GM18511 (cell line): ENCODE measurements around the gene MEMO1.
"Not testable (repeated sequence)": the region's sequence is repeated elsewhere in the genome, so short reads cannot be mapped to it uniquely, and the experiment has no call there.

Experiments used
- ATAC-seq: cut with Tn5 transposase; IDR thresholded peaks from one replicate; pipeline ENCODE4 v1.9.1; 2021; ENCODE audit warnings: mild to moderate bottlenecking, moderate library complexity; ENCODE audit not compliant: unreplicated experiment

MEMO1 gene

GRCh38 chr2:31958140-31958717 lies 52.6 kb downstream of the MEMO1 start:
- ATAC-seq, result no peak

GRCh38 chr2:31957354-31958139 lies 53.3 kb downstream of the MEMO1 start:
- ATAC-seq, result peak; percentile 34

GRCh38 chr2:31956934-31957333 lies 53.9 kb downstream of the MEMO1 start:
- ATAC-seq, result peak; percentile 77

- ATAC-seq, result no peak
These were observed 54.5 kb downstream of the MEMO1 start for GRCh38 chr2:31956312-31956711.

DNA sequence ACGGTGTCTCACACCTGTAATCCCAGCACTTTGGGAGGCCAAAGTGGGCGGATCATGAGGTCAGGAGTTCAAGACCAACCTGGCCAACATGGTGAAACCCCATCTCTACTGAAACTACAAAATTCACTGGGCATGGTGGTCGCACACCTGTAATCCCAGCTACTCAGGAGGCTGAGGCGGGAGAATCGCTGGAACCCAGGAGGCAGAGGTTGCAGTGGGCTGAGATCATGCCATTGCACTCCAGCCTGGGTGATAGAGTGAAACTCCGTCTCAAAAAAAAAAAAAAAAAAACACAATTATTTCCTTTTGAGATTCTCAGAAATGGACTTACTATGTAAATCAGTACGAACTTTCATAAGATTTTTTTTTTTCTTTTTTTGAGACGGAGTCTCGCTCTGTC lies 57.7 kb downstream of the MEMO1 start:
- not testable (repeated sequence) for ATAC-seq

DNA sequence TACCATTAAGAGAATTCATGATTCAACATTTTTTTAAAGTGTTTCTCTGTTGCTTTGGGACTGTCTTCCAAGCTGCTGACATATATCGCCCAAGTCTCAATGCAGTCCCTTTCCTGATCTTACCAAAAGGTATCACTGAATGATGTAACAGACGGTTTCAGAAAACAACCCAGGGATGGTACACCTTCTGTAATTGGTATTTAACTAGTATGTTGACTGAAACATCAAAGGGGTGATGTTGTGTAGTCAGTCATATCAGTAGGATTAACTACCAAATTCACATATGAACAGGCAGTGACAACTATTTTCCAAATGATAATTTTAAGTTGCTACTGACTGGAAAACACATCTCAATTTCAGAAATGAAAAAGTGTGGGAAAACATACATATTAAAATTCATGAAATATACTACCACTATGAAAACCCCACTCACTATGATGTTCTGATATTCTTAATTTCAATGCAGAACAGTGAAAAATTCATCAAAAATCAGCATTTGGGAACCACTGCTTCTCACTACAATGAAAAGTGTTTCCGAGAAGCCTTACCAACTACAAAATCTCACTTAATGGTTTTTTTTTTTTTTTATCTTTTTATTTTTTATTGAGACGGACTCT lies 59.8 kb downstream of the MEMO1 start:
- ATAC-seq, result no peak

DNA sequence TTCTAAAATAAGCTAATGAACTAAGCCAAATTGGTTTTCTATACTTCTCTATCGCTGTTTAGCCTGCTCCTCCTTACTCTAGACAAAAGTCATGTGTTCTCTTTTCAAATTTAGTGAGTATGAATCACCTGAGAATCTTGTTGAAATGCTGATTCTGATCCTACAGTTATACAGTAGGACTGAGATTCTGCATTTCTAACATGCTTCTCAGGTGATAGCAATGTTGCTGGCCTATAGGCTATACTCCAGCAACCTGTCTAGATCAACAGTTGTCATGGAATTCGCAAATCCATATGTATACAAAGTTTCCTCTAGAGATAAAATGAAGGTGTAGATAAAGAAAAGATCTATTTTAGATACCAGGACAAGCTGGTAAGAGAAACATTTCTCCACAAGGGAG lies 62.9 kb downstream of the MEMO1 start:
- no peak for ATAC-seq

GRCh38 chr2:31946838-31947237 lies 64.0 kb downstream of the MEMO1 start:
- no peak for ATAC-seq

- ATAC-seq, result no peak
These were observed 65.3 kb downstream of the MEMO1 start for GRCh38 chr2:31945572-31945935.

DNA sequence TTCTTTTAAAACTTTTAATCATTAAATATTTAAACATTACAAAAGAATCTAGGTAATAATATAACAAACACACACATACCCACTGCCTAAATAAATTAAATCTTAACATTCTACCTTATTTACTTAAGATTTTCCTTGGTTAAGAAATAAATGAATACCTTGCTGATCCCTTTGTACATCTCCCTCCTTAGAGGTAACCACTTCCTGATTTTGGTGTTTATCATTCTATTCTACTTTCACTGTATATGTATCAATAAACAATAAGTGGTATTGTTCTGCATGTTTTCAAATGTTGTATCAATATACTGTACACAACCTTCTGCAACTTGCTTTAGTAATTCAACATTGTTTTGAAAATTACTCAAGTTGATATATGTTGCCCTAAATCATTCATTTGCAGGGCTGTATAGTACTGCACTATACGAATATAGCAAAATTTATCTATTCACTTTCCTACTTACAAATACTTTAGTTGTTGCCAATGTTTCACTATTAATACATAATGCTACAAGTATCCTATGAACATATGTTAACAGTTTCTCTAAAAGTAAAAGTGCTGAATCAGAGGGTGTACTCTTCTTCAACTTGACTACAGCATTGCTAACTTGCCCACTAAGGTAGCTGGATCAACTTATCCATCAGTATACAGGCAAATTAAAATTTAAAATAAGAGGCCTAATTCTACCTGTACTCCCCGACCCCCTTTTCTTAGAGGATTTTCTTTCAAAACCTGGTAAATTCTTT lies 65.8 kb downstream of the MEMO1 start:
- ATAC-seq, result no peak

DNA sequence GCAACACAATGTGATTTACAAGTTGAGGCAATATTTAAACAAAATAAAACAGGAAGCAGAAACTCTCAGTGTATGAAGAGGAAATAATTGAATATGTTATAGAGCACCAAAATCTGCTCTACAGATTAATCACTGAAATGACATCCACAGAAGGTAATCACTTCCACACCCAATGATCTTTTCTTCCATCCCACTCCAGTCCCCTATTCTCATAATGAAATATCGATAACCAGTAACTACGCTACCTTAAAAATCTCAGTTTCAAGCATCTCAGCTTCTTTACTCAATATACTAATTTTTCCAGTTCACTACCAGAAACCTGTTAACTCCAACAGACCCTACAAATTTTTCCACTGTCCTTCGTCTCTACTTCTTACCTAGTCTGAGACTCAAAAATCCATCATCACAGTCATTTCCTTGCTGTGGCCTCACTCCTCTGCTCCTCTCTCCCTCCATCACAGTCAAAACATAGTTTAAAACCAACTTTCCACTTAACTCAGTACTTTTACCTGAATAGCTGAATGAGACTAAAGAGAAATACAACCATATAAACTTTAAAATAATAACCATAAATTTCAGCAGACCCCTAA lies 67.1 kb downstream of the MEMO1 start:
- ATAC-seq, result no peak

DNA sequence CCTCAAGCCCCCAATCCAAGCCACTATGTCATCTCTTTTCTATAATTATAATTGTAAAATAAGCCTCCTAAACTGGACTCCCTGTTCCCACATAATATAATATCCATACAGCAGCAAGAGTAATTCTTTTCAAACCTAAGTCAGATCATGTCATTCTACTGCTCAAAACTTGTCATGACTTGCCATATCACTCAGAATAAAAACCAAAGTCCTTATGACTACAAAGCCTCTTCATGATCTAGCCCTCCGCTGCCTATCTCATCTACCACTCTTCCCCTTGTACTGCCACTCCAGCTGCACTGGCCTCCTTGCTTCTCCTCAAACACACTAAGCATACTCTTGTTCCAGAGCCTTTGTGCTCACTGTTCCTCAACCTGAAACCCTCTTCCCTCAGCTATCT lies 69.9 kb downstream of the MEMO1 start:
- ATAC-seq, result no peak

- no peak for ATAC-seq
These were observed 73.1 kb downstream of the MEMO1 start for GRCh38 chr2:31937741-31938140.

GRCh38 chr2:31935370-31935769 lies 75.4 kb downstream of the MEMO1 start:
- ATAC-seq, result no peak

GRCh38 chr2:31933066-31933465 lies 77.7 kb downstream of the MEMO1 start:
- no peak for ATAC-seq

GRCh38 chr2:31932589-31932988 lies 78.2 kb downstream of the MEMO1 start:
- no peak for ATAC-seq

GRCh38 chr2:31931916-31932315 lies 78.9 kb downstream of the MEMO1 start:
- no peak for ATAC-seq

GRCh38 chr2:31925517-31925916 lies 85.3 kb downstream of the MEMO1 start:
- no peak for ATAC-seq

GRCh38 chr2:31923662-31924061 lies 87.1 kb downstream of the MEMO1 start:
- no peak for ATAC-seq

DNA sequence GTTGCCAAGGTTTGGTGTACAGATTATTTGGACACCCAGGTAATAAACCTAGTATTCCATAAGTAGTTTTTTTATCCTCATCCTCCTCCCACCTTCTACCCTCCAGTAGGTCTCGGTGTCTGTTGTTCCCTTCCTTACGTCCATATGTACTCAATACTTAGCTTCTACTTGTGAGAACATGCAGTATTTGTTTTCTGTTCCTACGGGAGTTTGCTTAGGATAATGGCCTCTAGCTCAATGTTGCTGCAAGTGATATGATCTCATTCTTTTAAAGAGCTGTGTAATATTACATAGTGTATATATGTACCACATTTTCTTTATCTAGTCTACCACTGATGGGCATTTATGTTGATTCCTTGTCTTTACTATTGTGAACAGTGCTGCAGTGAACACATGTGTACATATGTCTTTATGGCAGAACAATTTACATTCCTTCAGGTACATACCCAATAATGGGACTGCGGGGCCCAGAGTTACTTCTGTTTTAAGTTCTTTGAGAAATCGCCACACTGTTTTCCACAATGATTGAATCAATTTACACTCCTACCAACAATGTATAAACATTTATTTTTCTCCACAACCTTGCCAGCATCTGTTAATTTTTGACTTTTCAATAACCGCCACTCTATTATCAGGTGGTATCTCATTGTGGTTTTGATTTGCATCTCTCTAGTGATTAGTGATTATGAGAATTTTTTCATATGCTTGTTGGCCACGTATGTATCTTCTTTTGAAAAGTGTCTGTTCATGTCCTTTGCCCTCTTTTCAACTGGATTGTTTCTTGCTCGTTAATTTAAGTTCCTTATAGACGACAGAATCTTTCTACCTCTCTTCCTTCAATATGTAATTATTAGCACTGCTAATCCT lies 88.0 kb downstream of the MEMO1 start:
- ATAC-seq, result peak; percentile 63
